Endodermal cell (in vitro differentiated cells): ENCODE results near the gene C1QBP. TPM values are rescaled to one million over a fixed set of nuclear protein-coding genes. Genes with fewer than 3 reads are reported as not detected.
"Not testable (repeated sequence)": the region's sequence is repeated elsewhere in the genome, so short reads cannot be mapped to it uniquely, and the experiment has no call there.

Source experiments
- DNase-seq: peaks from one replicate; pipeline ENCODE4 v3.0.0-alpha.2; 2017
- H3K27ac ChIP-seq: 2 replicates; pipeline ENCODE4 v1.5.1; 2013; ENCODE audit warnings: mild to moderate bottlenecking, low read depth, low read length, moderate library complexity
- H3K27me3 ChIP-seq: 2 replicates; pipeline ENCODE4 v1.6.1; 2013; ENCODE audit warnings: mild to moderate bottlenecking, low read length, moderate library complexity; ENCODE audit not compliant: insufficient read depth, control insufficient read depth, poor library complexity, severe bottlenecking
- H3K36me3 ChIP-seq: 2 replicates; pipeline ENCODE4 v1.7.0; 2013; ENCODE audit warnings: mild to moderate bottlenecking, low read length, moderate library complexity; ENCODE audit not compliant: control insufficient read depth, insufficient read depth
- H3K4me1 ChIP-seq: one replicate; pipeline ENCODE4 v1.7.0; 2013; ENCODE audit warnings: low read length; ENCODE audit not compliant: control insufficient read depth, insufficient read depth
- H3K4me3 ChIP-seq: 2 replicates; pipeline ENCODE4 v1.5.1; 2013; ENCODE audit warnings: mild to moderate bottlenecking, low read length, moderate library complexity
- H3K9ac ChIP-seq: 2 replicates; pipeline ENCODE4 v1.6.1; 2013; ENCODE audit warnings: mild to moderate bottlenecking, low read length, moderate library complexity; ENCODE audit not compliant: poor library complexity, severe bottlenecking; ENCODE audit errors: extremely low read depth
- H3K9me3 ChIP-seq: 2 replicates; pipeline ENCODE4 v1.6.1; 2013; ENCODE audit warnings: mild to moderate bottlenecking, low read length, moderate library complexity; ENCODE audit not compliant: control insufficient read depth
- H3K27ac Mint-ChIP-seq: 2 replicates; pipeline ENCODE4 v1.8.0; 2020; ENCODE audit warnings: mixed read lengths
- H3K27me3 Mint-ChIP-seq: 2 replicates; pipeline ENCODE4 v1.8.0; 2021; ENCODE audit warnings: mild to moderate bottlenecking, mixed read lengths; ENCODE audit not compliant: insufficient read depth
- H3K36me3 Mint-ChIP-seq: 2 replicates; pipeline ENCODE4 v1.8.0; 2020; ENCODE audit warnings: low read depth, mixed read lengths
- H3K4me1 Mint-ChIP-seq: 2 replicates; pipeline ENCODE4 v1.8.0; 2020; ENCODE audit warnings: mixed read lengths
- H3K4me3 Mint-ChIP-seq: 2 replicates; pipeline ENCODE4 v1.8.0; 2020; ENCODE audit warnings: mild to moderate bottlenecking, moderate library complexity, mixed read lengths
- H3K9me3 Mint-ChIP-seq: 2 replicates; pipeline ENCODE4 v1.8.0; 2020; ENCODE audit warnings: mild to moderate bottlenecking, mixed read lengths
- WGBS, 2 experiments: methylation state at CpG; one replicate each; pipeline versions ENCODE4 v1.1.5 to v1.1.7; 2013; ENCODE audit warnings: missing lambda C conversion rate in 2 of 2, mixed read lengths in 1 of 2; ENCODE audit not compliant: insufficient coverage in 1 of 2, insufficient read length in 1 of 2; 5-methylcytosine and 5-hydroxymethylcytosine counted together
- total RNA-seq, 2 donors: library from RNA; stranded (reverse); fragmentation: NEBNext Ultra II Directional in 1 of 2; extraction: Animal tissue kit (Norgen Biotek cat#: 25700) in 1 of 2; gene quantifications; 2 replicates in 1 of 2; 3 replicates in 1 of 2; pipeline ENCODE4 v1.2.1, GENCODE V29; 2021
- TF ChIP-seq, protein P1 (sequence below): fragments of 200-600 bp; sonication (generic); conservative IDR thresholded peaks from 2 replicates; pipeline ENCODE4 v1.5.0; 2021; ENCODE audit warnings: antibody characterized with exemption, mild to moderate bottlenecking

C1QBP gene
- total RNA-seq, 2 donors from 2014 or later = 213 to 217 TPM

DNA sequence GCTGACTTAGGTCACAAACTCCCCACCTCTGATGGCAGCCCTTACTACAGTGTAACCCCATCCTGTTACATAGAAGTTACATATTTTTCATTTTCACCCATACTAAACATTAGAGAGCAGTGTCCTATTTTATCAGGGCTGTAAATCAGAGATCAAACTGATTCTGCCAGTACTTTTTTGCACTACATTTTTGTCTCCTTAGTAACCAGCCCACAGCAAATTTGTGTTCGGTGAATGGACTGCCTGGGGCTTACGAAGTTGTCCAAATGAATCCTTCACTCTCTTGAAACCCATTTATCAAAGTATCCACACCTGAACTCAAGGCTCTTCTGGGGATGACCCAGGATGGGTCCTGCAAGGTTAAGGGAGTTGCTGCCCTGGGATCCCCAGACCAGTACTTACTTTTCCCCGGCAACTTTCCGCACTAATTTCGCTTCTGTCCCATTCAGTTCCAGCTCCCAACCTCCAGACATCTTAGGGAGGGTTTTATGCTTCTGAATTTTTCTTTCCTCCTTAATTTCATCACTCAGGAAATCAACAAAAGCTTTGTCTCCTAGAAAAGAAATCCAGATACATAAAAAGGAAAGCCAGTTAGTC is 1.1 kb downstream of the C1QBP start:
- Mint-ChIP-seq H3K4me3 (peak overlapping the region; percentile 73), H3K4me1 (peaks cover 12% of the 10 kb centered on the region), H3K9me3 (no peaks in the 10 kb centered on the region), H3K27me3 (no peaks in the 10 kb centered on the region), H3K27ac (peak overlapping the region; percentile 79), H3K36me3 (peaks cover 44% of the 10 kb centered on the region)
- DNase-seq = no peak
- Histone ChIP-seq H3K9ac (peak overlapping the region; percentile 85), H3K36me3 (peaks cover 50% of the 10 kb centered on the region), H3K4me3 (peak overlapping the region; percentile 99), H3K27me3 (no peaks in the 10 kb centered on the region), H3K4me1 (no peaks in the 10 kb centered on the region), H3K9me3 (no peaks in the 10 kb centered on the region), H3K27ac (no peak overlapping the region)
- 54 to 66% methylated on average over 4 to 5 of the region's 5 CpGs for WGBS, 2 experiments
- TF ChIP-seq, protein P1, sequence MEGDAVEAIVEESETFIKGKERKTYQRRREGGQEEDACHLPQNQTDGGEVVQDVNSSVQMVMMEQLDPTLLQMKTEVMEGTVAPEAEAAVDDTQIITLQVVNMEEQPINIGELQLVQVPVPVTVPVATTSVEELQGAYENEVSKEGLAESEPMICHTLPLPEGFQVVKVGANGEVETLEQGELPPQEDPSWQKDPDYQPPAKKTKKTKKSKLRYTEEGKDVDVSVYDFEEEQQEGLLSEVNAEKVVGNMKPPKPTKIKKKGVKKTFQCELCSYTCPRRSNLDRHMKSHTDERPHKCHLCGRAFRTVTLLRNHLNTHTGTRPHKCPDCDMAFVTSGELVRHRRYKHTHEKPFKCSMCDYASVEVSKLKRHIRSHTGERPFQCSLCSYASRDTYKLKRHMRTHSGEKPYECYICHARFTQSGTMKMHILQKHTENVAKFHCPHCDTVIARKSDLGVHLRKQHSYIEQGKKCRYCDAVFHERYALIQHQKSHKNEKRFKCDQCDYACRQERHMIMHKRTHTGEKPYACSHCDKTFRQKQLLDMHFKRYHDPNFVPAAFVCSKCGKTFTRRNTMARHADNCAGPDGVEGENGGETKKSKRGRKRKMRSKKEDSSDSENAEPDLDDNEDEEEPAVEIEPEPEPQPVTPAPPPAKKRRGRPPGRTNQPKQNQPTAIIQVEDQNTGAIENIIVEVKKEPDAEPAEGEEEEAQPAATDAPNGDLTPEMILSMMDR = no peak

DNA sequence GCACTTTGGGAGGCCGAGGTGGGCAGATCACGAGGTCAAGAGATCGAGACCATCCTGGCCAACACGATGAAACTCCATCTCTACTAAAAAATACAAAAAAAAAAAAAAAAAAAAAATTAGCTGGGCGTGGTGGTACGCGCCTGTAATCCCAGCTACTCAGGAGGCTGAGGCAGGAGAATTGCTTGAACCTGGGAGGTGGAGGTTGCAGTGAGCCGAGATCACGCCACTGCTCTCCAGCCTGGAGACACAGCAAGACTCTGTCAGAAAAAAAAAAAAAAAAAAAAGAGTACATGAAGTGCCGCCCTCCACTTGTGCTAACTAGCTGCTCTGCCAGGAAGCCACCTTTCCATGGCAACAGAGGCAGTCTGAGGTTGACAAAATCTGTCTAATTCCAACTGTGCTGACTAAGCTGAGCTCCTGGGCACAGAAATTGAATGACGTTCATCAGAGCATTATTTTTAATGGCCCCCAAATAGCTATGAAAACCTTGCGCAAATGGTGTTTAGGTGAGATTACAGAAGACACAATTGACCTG is 3.1 kb downstream of the C1QBP start:
- not testable (repeated sequence) for H3K27me3 ChIP-seq, H3K27me3 Mint-ChIP-seq, H3K4me1 ChIP-seq, H3K9me3 ChIP-seq, H3K27ac ChIP-seq, H3K27ac Mint-ChIP-seq, DNase-seq, H3K9ac ChIP-seq, H3K9me3 Mint-ChIP-seq, H3K4me3 ChIP-seq, H3K4me3 Mint-ChIP-seq
- peaks cover 12% of the 10 kb centered on the region for H3K4me1 Mint-ChIP-seq
- H3K36me3 Mint-ChIP-seq = peaks cover 58% of the 10 kb centered on the region
- H3K36me3 ChIP-seq = peaks cover 63% of the 10 kb centered on the region
- WGBS, 2 experiments = 93 to 97% methylated on average over 2 to 8 of the region's 12 CpGs

DNA sequence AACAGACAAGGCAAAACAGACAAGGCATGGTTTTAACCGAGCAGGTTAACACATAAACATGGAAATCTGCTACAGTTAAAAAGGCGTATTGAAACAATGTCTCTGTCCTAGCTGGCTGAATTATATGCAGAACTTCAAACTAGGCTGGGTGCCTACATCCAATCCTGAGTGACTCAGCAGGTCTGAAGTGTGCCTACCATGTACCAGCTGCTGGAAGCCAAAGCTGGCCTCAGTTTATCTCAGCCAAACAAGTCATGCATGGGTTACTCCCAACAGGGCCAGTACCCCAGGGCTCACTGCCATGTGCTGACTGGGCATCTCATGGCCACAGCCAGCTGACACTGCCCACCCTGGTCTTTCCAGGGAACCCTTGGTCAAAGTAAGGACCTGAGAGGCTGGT is 4.0 kb downstream of the C1QBP start:
- peak overlapping the region; percentile 72 for H3K27ac Mint-ChIP-seq
- H3K36me3 Mint-ChIP-seq = peaks cover 67% of the 10 kb centered on the region
- peaks cover 12% of the 10 kb centered on the region for H3K4me1 Mint-ChIP-seq
- TF ChIP-seq, protein P1 = no peak
- H3K4me1 ChIP-seq = no peaks in the 10 kb centered on the region
- no peaks in the 10 kb centered on the region for H3K9me3 Mint-ChIP-seq
- no peak overlapping the region for H3K4me3 ChIP-seq
- H3K27ac ChIP-seq = no peak overlapping the region
- no peaks in the 10 kb centered on the region for H3K27me3 ChIP-seq
- no peaks in the 10 kb centered on the region for H3K27me3 Mint-ChIP-seq
- 84 to 97% methylated on average over 2 of the region's 2 CpGs for whole genome bisulfite sequencing, 2 experiments
- H3K9ac ChIP-seq = no peak overlapping the region
- H3K9me3 ChIP-seq = no peaks in the 10 kb centered on the region
- peaks cover 70% of the 10 kb centered on the region for H3K36me3 ChIP-seq
- no peak for DNase-seq
- H3K4me3 Mint-ChIP-seq = no peak overlapping the region
